SK-N-SH treated with all-trans-retinoic acid at 6 μM for 48 hours (cell line): ENCODE measurements around the gene FHOD3.

Experiments
- ATAC-seq: fragments of 200-7000 bp; cut with Tn5 transposase; 3 replicates; pipeline ENCODE4 v1.9.1; 2020; ENCODE audit warnings: mild to moderate bottlenecking, moderate library complexity
- BACH2 ChIP-seq: fragments of 250-450 bp; sonication (Bioruptor Pico); IDR thresholded peaks from 2 replicates; pipeline ENCODE4 v1.9.0; 2021; ENCODE audit warnings: mild to moderate bottlenecking, borderline replicate concordance
- CSDC2 ChIP-seq: fragments of 250-450 bp; sonication (Bioruptor Pico); IDR thresholded peaks from 2 replicates; pipeline ENCODE4 v1.5.0; 2020; ENCODE audit warnings: mild to moderate bottlenecking, moderate library complexity
- ESRRG ChIP-seq: fragments of 250-450 bp; sonication (Bioruptor Pico); IDR thresholded peaks from 2 replicates; pipeline ENCODE4 v1.6.1; 2021; ENCODE audit warnings: mild to moderate bottlenecking
- GLIS3 ChIP-seq: fragments of 250-450 bp; sonication (Bioruptor Pico); IDR thresholded peaks from 2 replicates; pipeline ENCODE4 v1.5.0; 2020; ENCODE audit warnings: mild to moderate bottlenecking, moderate library complexity
- ISL1 ChIP-seq: fragments of 250-450 bp; sonication (Bioruptor Pico); IDR thresholded peaks from 2 replicates; pipeline ENCODE4 v2.1.2; 2022; ENCODE audit warnings: mild to moderate bottlenecking, moderate library complexity
- OSR1 ChIP-seq: fragments of 250-450 bp; sonication (Bioruptor Pico); IDR thresholded peaks from 2 replicates; pipeline ENCODE4 v1.8.0; 2022; ENCODE audit warnings: moderate library complexity, mild to moderate bottlenecking, inconsistent platforms
- PATZ1 ChIP-seq: fragments of 250-450 bp; sonication (Bioruptor Pico); IDR thresholded peaks from 2 replicates; pipeline ENCODE4 v1.8.0; 2020; ENCODE audit warnings: mild to moderate bottlenecking, moderate library complexity, borderline replicate concordance
- POU6F1 ChIP-seq: fragments of 250-450 bp; sonication (Bioruptor Pico); IDR thresholded peaks from 2 replicates; pipeline ENCODE4 v1.8.0; 2021; ENCODE audit warnings: low read depth, mild to moderate bottlenecking, moderate library complexity, borderline replicate concordance
- PPARA ChIP-seq: fragments of 250-450 bp; sonication (Bioruptor Pico); IDR thresholded peaks from 2 replicates; pipeline ENCODE4 v1.5.0; 2020; ENCODE audit warnings: mild to moderate bottlenecking, borderline replicate concordance
- RARB ChIP-seq: fragments of 250-450 bp; sonication (Bioruptor Pico); IDR thresholded peaks from 2 replicates; pipeline ENCODE4 v1.8.0; 2021; ENCODE audit warnings: mild to moderate bottlenecking, moderate library complexity
- TCF4 ChIP-seq: fragments of 250-450 bp; sonication (Bioruptor Pico); IDR thresholded peaks from 2 replicates; pipeline ENCODE4 v1.8.0; 2021; ENCODE audit warnings: mild to moderate bottlenecking, moderate library complexity, borderline replicate concordance
- TOX ChIP-seq: fragments of 250-450 bp; sonication (Bioruptor Pico); IDR thresholded peaks from 2 replicates; pipeline ENCODE4 v1.8.0; 2021; ENCODE audit warnings: mild to moderate bottlenecking, moderate library complexity, borderline replicate concordance
- ZFP3 ChIP-seq: fragments of 250-450 bp; sonication (Bioruptor Pico); IDR thresholded peaks from 2 replicates; pipeline ENCODE4 v1.5.0; 2020; ENCODE audit warnings: mild to moderate bottlenecking, moderate library complexity
- ZFP30 ChIP-seq: fragments of 450-650 bp; formaldehyde crosslinking; IDR thresholded peaks from 2 replicates; pipeline ENCODE4 v1.5.0; 2022; ENCODE audit warnings: mild to moderate bottlenecking, moderate library complexity
- ZNF565 ChIP-seq: fragments of 450-650 bp; formaldehyde crosslinking; conservative IDR thresholded peaks from 2 replicates; pipeline ENCODE4 v1.5.0; 2020; ENCODE audit warnings: low read depth, mild to moderate bottlenecking, moderate library complexity
- ZNF70 ChIP-seq: fragments of 450-650 bp; formaldehyde crosslinking; IDR thresholded peaks from 2 replicates; pipeline ENCODE4 v1.5.0; 2020; ENCODE audit warnings: mild to moderate bottlenecking, moderate library complexity
- ZNF8 ChIP-seq: fragments of 450-650 bp; formaldehyde crosslinking; IDR thresholded peaks from 2 replicates; pipeline ENCODE4 v1.5.0; 2020; ENCODE audit warnings: mild to moderate bottlenecking, moderate library complexity
- TF ChIP-seq, protein P1 (sequence below): fragments of 250-450 bp; sonication (Bioruptor Pico); IDR thresholded peaks from 2 replicates; pipeline ENCODE4 v1.5.1; 2020; ENCODE audit warnings: low read depth, mild to moderate bottlenecking, moderate library complexity
- TF ChIP-seq, protein P2 (sequence below): fragments of 250-450 bp; sonication (Bioruptor Pico); IDR thresholded peaks from 2 replicates; pipeline ENCODE4 v1.5.0; 2020; ENCODE audit warnings: mild to moderate bottlenecking, moderate library complexity

The FHOD3 gene

GRCh38 chr18:36316246-36316645 is 18.7 kb downstream of the FHOD3 start:
- TF ChIP-seq ZFP30 (CRISPR knock-in tag) (no peak), ESRRG (CRISPR knock-in tag) (no peak), BACH2 (CRISPR knock-in tag) (no peak), GLIS3 (no peak), ZNF565 (CRISPR knock-in tag) (no peak), CSDC2 (CRISPR knock-in tag) (no peak), OSR1 (CRISPR knock-in tag) (no peak), RARB (no peak), PATZ1 (no peak), TCF4 (CRISPR knock-in tag) (no peak), ISL1 (CRISPR knock-in tag) (no peak), PPARA (CRISPR knock-in tag) (no peak)
- TF ChIP-seq, protein P1, sequence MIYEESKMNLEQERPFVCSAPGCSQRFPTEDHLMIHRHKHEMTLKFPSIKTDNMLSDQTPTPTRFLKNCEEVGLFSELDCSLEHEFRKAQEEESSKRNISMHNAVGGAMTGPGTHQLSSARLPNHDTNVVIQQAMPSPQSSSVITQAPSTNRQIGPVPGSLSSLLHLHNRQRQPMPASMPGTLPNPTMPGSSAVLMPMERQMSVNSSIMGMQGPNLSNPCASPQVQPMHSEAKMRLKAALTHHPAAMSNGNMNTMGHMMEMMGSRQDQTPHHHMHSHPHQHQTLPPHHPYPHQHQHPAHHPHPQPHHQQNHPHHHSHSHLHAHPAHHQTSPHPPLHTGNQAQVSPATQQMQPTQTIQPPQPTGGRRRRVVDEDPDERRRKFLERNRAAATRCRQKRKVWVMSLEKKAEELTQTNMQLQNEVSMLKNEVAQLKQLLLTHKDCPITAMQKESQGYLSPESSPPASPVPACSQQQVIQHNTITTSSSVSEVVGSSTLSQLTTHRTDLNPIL (CRISPR knock-in tag), result no peak
- TF ChIP-seq, all 23 proteins: peak for 0
- peak; percentile 19; the same call in 2 of the 3 replicates for ATAC-seq

DNA sequence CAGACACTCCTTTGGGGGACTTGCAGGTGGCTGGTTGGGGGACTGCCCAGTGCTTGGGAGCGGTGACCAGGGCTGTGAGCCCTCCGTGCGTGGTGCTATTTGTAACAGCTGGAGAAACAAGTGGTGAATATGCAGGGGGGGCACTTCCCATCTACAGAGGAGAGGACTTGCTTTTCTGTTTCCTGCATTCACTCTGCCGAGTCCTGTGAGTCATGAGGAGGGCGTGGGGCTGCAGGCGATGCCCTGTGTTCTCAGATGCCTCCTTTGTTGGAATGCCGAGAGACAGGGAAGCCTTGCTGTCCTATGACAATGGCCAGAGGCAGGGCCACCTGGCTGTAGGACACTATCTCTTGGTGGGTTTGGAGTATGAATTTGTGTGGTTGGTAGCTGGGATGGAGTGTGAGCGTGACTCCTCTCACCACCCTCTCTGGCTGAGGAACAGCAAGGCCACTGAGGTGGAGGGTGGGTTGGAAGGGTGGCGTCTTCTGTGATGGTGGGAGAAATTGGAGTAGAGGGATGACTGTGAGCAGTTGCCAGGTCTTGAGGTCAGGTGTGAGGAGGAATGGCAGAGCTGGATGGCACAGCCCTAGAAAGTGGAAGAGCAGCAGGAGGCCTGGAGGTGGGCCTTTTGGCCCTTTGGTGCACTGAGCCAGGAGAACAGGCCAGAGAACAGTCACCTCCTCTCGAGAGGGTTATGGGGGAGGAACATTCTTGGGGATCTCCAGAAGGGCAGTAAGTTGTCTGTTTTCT is 24.3 kb downstream of the FHOD3 start:
- TF ChIP-seq ESRRG (CRISPR knock-in tag) (no peak), PPARA (CRISPR knock-in tag) (no peak), CSDC2 (CRISPR knock-in tag) (no peak), ZNF70 (no peak), TCF4 (CRISPR knock-in tag) (no peak), ZNF8 (CRISPR knock-in tag) (no peak), ZFP3 (CRISPR knock-in tag) (no peak), BACH2 (CRISPR knock-in tag) (no peak), RARB (no peak), TOX (CRISPR knock-in tag) (no peak), ZNF565 (CRISPR knock-in tag) (no peak), GLIS3 (no peak), OSR1 (CRISPR knock-in tag) (no peak), ISL1 (CRISPR knock-in tag) (no peak), POU6F1 (CRISPR knock-in tag) (no peak), PATZ1 (no peak)
- TF ChIP-seq, protein P2, sequence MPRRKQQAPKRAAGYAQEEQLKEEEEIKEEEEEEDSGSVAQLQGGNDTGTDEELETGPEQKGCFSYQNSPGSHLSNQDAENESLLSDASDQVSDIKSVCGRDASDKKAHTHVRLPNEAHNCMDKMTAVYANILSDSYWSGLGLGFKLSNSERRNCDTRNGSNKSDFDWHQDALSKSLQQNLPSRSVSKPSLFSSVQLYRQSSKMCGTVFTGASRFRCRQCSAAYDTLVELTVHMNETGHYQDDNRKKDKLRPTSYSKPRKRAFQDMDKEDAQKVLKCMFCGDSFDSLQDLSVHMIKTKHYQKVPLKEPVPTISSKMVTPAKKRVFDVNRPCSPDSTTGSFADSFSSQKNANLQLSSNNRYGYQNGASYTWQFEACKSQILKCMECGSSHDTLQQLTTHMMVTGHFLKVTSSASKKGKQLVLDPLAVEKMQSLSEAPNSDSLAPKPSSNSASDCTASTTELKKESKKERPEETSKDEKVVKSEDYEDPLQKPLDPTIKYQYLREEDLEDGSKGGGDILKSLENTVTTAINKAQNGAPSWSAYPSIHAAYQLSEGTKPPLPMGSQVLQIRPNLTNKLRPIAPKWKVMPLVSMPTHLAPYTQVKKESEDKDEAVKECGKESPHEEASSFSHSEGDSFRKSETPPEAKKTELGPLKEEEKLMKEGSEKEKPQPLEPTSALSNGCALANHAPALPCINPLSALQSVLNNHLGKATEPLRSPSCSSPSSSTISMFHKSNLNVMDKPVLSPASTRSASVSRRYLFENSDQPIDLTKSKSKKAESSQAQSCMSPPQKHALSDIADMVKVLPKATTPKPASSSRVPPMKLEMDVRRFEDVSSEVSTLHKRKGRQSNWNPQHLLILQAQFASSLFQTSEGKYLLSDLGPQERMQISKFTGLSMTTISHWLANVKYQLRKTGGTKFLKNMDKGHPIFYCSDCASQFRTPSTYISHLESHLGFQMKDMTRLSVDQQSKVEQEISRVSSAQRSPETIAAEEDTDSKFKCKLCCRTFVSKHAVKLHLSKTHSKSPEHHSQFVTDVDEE (CRISPR knock-in tag), result no peak
- TF ChIP-seq, protein P1 (CRISPR knock-in tag), result no peak
- peak; percentile 82 for ATAC-seq
